Suprapubic skin (tissue), 3 donors: ENCODE data around the gene FH.

Experiments used
- CTCF ChIP-seq, 2 donors: fragments of 200-600 bp in 1 of 2; fragments of 450-650 bp in 1 of 2; sonication (generic) in 1 of 2; IDR thresholded peaks; one replicate each; pipeline ENCODE4 v1.5.1; 2016 to 2019; ENCODE audit warnings: antibody characterized with exemption in 2 of 2, mild to moderate bottlenecking in 1 of 2, moderate library complexity in 1 of 2
- EP300 ChIP-seq: sonication (generic); formaldehyde crosslinking; IDR thresholded peaks from one replicate; pipeline ENCODE4 v1.6.1; 2017; ENCODE audit warnings: antibody characterized with exemption
- POLR2A ChIP-seq, 2 donors: fragments of 450-650 bp; IDR thresholded peaks; one replicate each; pipeline ENCODE4 v1.6.1; 2017; ENCODE audit warnings: antibody characterized with exemption in 2 of 2, mild to moderate bottlenecking in 2 of 2, moderate library complexity in 2 of 2

GRCh38 chr1:241507189-241507863 is 12.2 kb downstream of the FH start:
- TF ChIP-seq CTCF (IDR thresholded peaks at IDR 0.05): no peak
- no peak for TF ChIP-seq EP300
- no peak for TF ChIP-seq POLR2A (IDR thresholded peaks at IDR 0.05)
